Forelimb muscle (tissue), 1 donor: ENCODE measurements around the gene PPEF1. TPM values are rescaled to one million over a fixed set of nuclear protein-coding genes. Genes with fewer than 3 reads are reported as not detected.
A peak's percentile ranks its signal among the peaks of the same experiment; 100 is the strongest.

ENCODE experiments used
- DNase-seq: peaks from one replicate; pipeline ENCODE4 v3.0.0-alpha.2; 2013; ENCODE audit warnings: low read depth
- polyA plus RNA-seq: library from polyadenylated mRNA; unstranded; fragments of 120-200 nt; gene quantifications from one replicate; pipeline ENCODE4 v1.2.1, GENCODE V29; 2013; ENCODE audit not compliant: insufficient read length

PPEF1 gene
- polyA plus RNA-seq: 0.61 TPM

DNA sequence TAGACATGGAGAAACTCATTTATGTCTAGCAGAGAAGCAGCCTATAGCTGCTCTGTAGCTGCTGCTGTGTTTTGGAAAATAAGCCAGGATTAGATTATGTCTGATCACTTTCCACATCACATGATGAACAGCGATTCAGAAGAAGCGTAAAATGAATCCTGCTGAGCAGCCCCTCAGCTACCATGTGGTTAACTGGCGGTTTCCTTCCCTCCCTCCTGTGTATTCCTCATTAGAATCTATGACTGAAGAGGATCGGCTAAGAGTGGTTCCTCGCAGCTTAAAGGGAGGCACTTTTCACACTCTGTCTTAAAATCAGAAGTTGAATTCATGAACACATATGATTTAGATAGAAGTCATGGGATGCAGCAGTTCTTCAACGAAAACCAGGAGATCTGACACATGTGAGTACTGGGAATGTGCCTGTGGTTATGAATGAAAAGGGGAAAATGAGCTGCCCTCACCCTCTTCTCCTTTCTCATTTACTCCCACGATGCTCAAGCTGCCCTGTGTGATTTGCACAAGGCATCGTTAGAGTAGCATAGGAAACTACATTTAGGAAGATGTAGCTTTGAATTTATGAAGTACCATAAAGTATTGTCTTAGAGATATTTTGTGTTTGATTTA, at the start of gene PPEF1:
Gene PPEF1, plus strand, starts transcription at position 220 of the 624 bp plus-strand sequence. Its CDS starts 136 bp downstream, at position 356.
- DNase-seq: no peak

DNA sequence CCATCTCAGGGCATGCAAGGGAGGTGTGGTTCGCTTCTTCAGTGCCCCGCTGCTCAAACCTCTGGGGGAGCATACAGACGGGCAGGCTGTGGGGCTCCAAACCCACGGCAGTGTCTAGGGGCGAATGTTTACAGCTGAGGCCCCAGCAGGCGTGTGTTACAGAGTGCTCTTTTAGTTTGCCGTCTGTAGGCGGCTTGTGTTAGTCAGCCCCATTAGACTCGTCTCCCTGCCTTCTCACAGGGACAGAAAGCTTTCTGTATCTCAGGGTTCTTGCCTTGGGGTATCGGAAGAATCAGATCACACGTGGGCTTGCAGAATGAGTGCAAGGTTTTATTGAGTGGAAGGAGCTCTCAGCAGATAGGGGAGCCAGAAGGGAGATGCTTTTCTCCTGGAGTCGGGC, 46.2 kb upstream of the PPEF1 start:
- no peak for DNase-seq

GRCh38 chrX:18664947-18665346, 42.5 kb upstream of the PPEF1 start:
- DNase-seq: no peak

- no peak for DNase-seq
Observed at GRCh38 chrX:18666614-18667013, 40.8 kb upstream of the PPEF1 start.

- no peak for DNase-seq
Observed at GRCh38 chrX:18668071-18668835, 39.2 kb upstream of the PPEF1 start.

DNA sequence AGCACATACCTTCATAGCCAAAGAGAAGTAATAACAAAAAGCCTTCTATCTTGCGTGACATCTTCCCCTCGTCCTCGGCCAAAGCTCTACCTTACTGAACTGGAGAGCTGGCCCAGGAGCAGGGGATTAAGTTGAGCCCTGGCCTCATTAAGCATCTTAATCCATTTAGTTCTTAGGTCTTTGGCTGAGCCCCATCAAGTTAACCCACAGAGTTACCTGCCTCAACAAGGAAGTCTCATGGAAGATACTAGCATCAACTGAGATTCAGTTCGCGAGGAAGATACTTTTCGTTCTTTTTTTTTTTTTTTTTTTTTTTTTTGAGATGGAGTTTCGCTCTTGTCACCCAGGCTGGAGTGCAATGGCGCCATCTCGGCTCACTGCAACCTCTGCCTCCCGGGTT, 35.4 kb upstream of the PPEF1 start, which contains the start of gene RS1:
Gene RS1, minus strand, starts transcription at position 101 of the 400 bp plus-strand sequence. Its CDS starts 40 bp downstream, at position 61.
- DNase-seq: no peak

GRCh38 chrX:18674417-18674787, 33.0 kb upstream of the PPEF1 start:
- DNase-seq: no peak

DNA sequence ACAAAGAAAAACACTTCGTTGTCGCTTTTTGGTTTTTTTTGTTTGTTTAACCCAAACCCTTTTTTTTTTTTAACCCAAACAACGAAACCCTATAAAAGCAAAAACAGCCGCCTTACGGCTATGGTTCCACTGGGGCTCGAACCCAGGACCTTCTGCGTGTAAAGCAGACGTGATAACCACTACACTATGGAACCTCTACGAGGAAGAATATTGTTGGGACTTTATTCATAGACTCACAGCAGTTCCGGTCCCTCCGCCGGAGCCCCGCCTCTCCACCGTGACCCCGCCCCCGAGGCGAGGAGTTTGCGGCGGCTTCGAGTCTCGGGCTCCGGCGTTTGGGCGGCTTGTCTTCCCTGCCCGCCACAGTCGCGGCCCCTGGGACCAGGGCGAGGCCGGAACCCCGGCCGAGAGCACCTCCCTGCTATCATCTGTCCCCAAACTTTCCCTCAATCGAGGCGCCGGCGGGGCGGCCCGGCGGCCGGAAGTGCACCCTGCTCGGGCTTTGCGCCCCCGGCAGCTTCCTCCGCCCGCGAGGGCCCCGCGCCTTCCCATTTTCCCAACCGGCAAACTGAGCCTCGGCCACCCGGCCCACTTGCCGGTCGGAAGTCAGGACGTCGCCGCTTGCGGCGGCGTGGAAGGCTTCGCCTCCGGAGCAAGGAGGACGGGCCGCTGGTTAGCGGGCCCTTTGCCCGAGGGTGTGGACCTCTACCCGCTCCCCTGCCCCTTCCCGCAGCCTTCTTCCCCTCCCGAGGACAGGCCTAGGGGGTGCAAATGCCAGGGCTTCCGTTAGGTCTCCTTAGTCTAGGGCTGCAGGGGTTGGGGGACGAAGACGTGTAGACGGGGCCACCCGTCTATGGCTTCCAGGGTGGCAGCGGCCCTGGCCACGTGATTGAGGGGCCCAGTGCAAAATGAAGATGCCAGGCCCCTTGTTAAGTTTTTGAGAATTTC, 32.4 kb upstream of the PPEF1 start:
- peak; percentile 55 for DNase-seq

DNA sequence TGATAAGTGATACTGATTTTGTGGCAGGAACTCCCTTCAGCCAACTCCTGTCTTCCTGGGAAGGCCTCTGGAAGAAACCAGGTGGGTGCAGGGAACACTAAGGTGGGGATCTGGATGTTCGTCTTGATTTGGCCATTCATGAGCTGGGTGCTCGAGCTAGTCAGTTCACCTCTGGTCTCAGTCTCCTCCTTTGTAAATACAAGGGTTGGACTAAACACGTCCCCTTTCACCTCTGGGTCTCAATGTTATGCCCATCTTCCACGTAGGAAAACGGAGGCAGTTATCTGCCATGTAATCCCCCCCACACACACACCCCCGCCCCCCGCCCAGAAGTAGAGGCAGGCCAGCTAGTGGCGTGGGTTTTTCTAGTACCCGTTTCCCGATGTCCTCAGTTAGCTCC, 31.4 kb upstream of the PPEF1 start:
- DNase-seq: no peak

GRCh38 chrX:18676470-18676869, 31.0 kb upstream of the PPEF1 start:
- DNase-seq: no peak

GRCh38 chrX:18677161-18677869, 30.1 kb upstream of the PPEF1 start:
- no peak for DNase-seq

DNA sequence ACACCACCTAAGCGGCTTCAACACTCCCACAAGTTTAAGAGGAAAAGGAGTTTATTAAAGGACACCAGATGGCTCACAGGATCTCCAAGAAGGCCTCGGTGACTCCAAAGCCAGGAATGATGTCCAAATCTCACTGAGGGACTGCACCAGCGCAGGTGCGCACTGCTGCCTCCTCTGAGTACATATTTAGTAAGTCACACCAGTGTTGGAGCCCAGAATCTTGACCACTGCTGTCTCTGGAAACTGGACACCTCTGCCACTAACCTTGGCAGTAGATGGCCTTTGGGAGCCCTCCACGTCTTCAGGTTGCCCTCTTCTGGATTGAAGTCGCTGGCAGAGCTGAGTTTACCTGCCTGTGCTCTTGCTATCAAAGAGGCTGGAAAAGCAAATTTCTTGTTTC, 25.4 kb upstream of the PPEF1 start:
- DNase-seq: no peak

DNA sequence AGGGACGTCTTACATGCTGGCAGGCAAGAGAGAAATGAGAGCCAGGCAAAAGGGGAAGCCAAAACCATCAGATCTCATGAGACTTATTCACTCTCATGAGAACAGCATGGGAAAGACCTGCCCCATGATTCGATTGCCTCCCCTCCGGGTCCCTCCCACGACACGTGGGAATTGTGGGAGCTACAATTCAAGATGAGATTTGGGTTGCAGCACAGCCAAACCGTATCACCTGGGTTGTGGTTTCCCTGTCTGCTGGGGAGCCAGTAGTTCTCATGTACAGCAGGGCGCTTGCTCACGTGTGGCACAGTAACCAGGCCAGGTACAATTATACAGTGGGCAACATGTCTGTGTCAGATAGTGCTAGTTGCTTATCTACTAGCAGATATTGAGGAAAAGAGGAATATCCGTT, 24.5 kb upstream of the PPEF1 start:
- DNase-seq: no peak

DNA sequence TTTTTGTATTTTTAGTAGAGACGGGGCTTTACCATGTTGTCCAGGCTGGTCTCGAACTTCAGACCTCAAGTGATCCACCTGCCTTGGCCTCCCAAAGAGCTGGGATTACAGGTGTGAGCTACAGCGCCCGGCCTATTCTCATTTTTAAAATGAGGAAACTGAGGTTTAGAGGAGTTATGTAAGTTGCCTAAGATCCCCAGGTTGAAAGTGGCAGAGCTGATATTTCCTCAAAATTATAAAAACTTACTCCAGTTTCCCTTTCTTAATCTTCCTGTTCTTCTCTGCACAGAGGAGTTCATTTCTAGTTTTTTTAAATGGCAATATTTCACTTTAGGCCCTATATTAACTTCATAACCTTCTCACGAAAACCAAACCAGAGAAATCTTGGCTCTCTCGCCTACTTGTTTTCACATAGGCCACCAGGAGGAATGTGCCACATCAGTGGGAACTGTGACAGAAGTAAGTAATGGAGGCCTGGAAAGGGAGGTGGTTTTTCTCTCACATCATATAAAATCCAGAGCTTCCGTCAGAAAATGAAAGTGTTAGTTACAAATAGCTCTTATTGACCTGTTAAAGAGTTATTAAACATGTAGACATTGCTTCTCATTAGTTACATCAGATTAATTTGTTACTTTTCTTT, 19.5 kb upstream of the PPEF1 start:
- DNase-seq: no peak

GRCh38 chrX:18691431-18691830, 16.0 kb upstream of the PPEF1 start:
- no peak for DNase-seq

DNA sequence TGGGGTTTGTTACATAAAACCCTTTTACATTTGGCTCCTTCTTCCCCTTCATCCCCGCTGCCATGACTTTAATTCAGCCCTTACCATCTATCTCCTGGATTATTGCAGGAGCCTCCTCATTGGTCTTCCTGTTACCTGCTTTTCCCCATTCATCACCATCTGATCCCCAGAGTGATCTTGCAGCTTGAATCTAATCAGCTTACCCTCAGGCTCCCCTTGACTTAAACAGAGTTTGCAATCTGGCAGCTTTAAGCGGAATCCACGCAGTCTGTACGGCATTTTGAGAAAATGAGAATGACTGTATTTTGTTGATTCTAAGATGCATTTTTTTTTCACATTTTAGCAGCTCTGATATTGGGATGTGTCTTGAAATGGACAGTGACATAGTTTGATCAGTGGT, 14.9 kb upstream of the PPEF1 start:
- DNase-seq: no peak

DNA sequence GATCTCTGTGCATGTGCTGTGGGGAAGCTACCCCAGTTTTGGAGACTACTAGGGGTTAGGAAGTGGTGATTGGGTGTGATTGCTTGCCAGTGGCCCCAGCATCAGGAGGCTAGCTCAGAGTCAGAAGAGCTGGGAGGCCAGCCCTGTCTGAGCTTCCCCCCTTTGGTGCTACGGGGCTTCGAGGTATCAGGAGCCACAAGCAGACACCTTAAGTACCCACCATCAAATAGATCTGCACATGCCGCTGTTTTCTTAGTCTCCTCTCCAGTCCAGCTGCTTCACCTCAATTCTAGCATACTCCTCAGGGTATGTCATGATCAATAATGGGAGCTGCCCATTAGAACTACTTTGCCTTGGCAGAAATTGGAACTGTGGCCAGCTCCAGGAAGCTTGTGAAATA, 10.8 kb upstream of the PPEF1 start:
- no peak for DNase-seq

- DNase-seq: no peak
Observed at GRCh38 chrX:18698737-18699650, 8.5 kb upstream of the PPEF1 start.

DNA sequence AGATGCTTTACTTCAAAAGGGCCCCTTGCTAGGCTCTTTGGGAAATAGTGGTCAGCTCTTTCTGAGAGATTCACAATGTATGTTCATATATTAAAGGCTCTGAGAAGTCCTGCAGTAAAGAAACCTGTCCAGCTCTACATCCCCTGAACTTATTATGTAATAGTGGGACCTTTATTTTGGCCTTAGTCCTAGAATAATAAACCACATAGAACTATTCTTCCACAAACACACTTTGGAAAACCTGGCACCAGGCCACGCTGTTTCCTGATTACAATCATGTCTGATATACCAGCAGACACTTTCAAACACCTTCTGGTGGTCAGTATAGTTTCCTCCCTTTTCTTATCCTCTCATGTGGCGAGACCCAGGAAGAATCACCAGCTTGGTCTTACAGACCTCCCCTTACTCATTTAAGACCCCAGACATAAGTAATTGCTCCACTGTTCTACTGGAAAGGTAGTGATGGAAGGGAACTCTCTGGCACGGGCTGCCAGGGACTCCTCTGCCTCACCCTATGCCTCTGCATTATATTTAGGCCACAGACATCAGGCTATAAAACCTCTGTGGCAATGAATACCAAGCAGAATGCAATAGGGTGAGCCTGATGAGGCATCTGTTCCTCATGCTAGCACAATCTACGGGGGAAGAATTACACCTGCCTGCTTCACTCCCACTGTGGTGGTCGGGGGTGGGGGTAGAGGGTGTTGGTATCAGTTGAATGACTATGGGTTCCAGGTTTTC, 5.7 kb upstream of the PPEF1 start:
- DNase-seq: no peak
